KOPT-K1 (cell line): ENCODE results near the gene KPNB1.

Experiments
- H3K27ac ChIP-seq: fragments of 200-600 bp; sonication (generic); 2 replicates; pipeline ENCODE4 v1.5.1; 2016; ENCODE audit warnings: antibody characterized with exemption, mild to moderate bottlenecking, low read depth, low read length; ENCODE audit not compliant: poor library complexity, severe bottlenecking
- H3K36me3 ChIP-seq: fragments of 200-600 bp; sonication (generic); 2 replicates; pipeline ENCODE4 v1.5.1; 2017; ENCODE audit warnings: antibody characterized with exemption, mild to moderate bottlenecking, low read length, moderate library complexity; ENCODE audit not compliant: insufficient read depth
- H3K9me3 ChIP-seq: fragments of 200-600 bp; sonication (generic); 2 replicates; pipeline ENCODE4 v1.5.1; 2017; ENCODE audit warnings: antibody characterized with exemption, low read length, mild to moderate bottlenecking; ENCODE audit not compliant: insufficient read depth, poor library complexity, severe bottlenecking

The KPNB1 gene

GRCh38 chr17:47730681-47731080 is 81.0 kb downstream of the KPNB1 start:
- no peaks in the 10 kb centered on the region for H3K36me3 ChIP-seq
- no peak overlapping the region for H3K27ac ChIP-seq
- H3K9me3 ChIP-seq, result no peaks in the 10 kb centered on the region

GRCh38 chr17:47731396-47731795 is 81.7 kb downstream of the KPNB1 start:
- Histone ChIP-seq H3K27ac (no peak overlapping the region), H3K9me3 (no peaks in the 10 kb centered on the region), H3K36me3 (no peaks in the 10 kb centered on the region)

- Histone ChIP-seq H3K9me3 (no peaks in the 10 kb centered on the region), H3K27ac (no peak overlapping the region), H3K36me3 (no peaks in the 10 kb centered on the region)
Measured at GRCh38 chr17:47732399-47733046, 82.8 kb downstream of the KPNB1 start.

GRCh38 chr17:47733047-47733673 is 83.4 kb downstream of the KPNB1 start, which contains the start of gene TBX21:
Gene TBX21 (plus strand): TSS chr17:47733236. CDS start chr17:47733455, 219 bp downstream.
- no peaks in the 10 kb centered on the region for H3K36me3 ChIP-seq
- H3K9me3 ChIP-seq, result no peaks in the 10 kb centered on the region
- H3K27ac ChIP-seq, result no peak within 1 kb of the TSS

GRCh38 chr17:47733674-47734410 is 84.1 kb downstream of the KPNB1 start:
- Histone ChIP-seq H3K36me3 (no peaks in the 10 kb centered on the region), H3K9me3 (no peaks in the 10 kb centered on the region), H3K27ac (no peak overlapping the region)

GRCh38 chr17:47735139-47735464 is 85.4 kb downstream of the KPNB1 start:
- Histone ChIP-seq H3K27ac (no peak overlapping the region), H3K9me3 (no peaks in the 10 kb centered on the region), H3K36me3 (no peaks in the 10 kb centered on the region)
